Measurements from ENCODE around the gene AP2M1. TPM values are rescaled to one million over a fixed set of nuclear protein-coding genes. Genes with fewer than 3 reads are reported as not detected.

Gene AP2M1
- total and polyA plus RNA-seq, 2 of the 13 experiments (the other 11 are each of a cell fraction or from before 2014, with no cell fraction given) = 126 to 146 TPM

DNA sequence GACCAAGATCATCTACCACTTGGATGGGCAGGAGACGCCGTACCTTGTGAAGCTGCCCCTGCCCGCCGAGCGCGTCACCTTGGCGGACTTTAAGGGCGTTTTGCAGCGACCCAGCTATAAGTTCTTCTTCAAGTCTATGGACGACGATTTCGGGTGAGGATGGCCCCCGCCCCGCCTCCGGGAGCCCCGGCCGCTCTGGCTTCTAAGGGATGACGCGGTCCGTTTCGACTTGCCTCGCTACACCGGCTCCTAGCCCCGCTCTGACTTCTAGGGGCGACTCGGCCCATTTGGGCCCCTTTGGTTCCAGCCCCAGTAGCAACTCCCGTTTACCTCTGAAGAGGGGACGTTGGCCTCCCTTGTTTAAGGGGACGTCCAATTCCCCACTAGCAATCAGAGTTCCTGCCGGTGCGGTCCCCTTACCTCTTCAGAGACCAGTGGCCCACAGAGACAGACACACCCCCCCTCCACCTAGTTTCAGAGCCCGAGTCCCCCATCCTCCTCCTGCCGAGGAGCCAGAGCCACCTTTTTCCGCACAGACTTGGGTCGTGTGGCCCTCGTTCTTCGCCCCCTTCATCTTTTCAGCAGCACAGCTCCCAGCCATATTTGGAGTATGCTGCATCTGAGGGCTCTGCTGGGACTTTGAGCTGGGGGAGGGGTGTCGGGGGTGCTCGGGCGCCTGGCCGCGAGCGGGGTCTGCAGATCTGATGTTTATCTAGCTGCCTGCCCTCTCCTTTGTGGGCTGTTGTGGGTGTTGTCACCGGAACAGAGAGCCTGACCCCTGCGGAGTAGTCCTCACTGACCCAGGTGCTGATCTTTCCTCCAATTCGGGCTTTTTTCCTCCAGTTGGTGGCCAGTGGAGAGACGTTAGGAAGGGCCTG, 18.8 kb upstream of the AP2M1 start (continued):
- no peak for TF ChIP-seq XBP1 (CRISPR knock-in tag; IDR thresholded peaks at IDR 0.05)
- TF ChIP-seq TGIF2 (CRISPR knock-in tag; IDR thresholded peaks at IDR 0.05) = no peak
- TF ChIP-seq GATAD2A (CRISPR knock-in tag; IDR thresholded peaks at IDR 0.05) = 0 out of 2 replicates have a peak, but pooled peaks have one; percentile 28
- TF ChIP-seq ZSCAN21 (CRISPR knock-in tag; IDR thresholded peaks at IDR 0.05; ENCODE audit: borderline replicate concordance) = no peak
- no peak for TF ChIP-seq MNT (IDR thresholded peaks at IDR 0.05)
- no peak for TF ChIP-seq RCOR2 (CRISPR knock-in tag; IDR thresholded peaks at IDR 0.05)
- 0 out of 2 replicates have a peak, but pooled peaks have one; percentile 39 for TF ChIP-seq ZNF891 (CRISPR knock-in tag; IDR thresholded peaks at IDR 0.05)
- TF ChIP-seq, protein P1, sequence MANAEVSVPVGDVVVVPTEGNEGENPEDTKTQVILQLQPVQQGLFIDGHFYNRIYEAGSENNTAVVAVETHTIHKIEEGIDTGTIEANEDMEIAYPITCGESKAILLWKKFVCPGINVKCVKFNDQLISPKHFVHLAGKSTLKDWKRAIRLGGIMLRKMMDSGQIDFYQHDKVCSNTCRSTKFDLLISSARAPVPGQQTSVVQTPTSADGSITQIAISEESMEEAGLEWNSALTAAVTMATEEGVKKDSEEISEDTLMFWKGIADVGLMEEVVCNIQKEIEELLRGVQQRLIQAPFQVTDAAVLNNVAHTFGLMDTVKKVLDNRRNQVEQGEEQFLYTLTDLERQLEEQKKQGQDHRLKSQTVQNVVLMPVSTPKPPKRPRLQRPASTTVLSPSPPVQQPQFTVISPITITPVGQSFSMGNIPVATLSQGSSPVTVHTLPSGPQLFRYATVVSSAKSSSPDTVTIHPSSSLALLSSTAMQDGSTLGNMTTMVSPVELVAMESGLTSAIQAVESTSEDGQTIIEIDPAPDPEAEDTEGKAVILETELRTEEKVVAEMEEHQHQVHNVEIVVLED (CRISPR knock-in tag; IDR thresholded peaks at IDR 0.05; ENCODE audit: borderline replicate concordance) = no peak
- no peak for TF ChIP-seq ZNF770 (CRISPR knock-in tag; IDR thresholded peaks at IDR 0.05)
- TF ChIP-seq SALL2 (CRISPR knock-in tag; IDR thresholded peaks at IDR 0.05) = peak; percentile 46; the same call in 1 of the 2 replicates
- no peak for TF ChIP-seq MAFK (conservative IDR thresholded peaks at IDR 0.05 in 1 of 2, IDR thresholded peaks at IDR 0.05 in 1 of 2; ENCODE audit: low read length in 2 of 2)
- no peak for TF ChIP-seq ZNF468 (CRISPR knock-in tag; IDR thresholded peaks at IDR 0.05)
- peak; percentile 60 for TF ChIP-seq TAF15 (IDR thresholded peaks at IDR 0.05; ENCODE audit: low read depth, low read length, poor library complexity, severe bottlenecking)
- no peak for TF ChIP-seq RARG (CRISPR knock-in tag; IDR thresholded peaks at IDR 0.05; ENCODE audit: low read depth)
- TF ChIP-seq SOX13 (IDR thresholded peaks at IDR 0.05) = no peak
- TF ChIP-seq SOX13 (CRISPR knock-in tag; conservative IDR thresholded peaks at IDR 0.05 in 1 of 2, IDR thresholded peaks at IDR 0.05 in 1 of 2) = no peak
- no peak for TF ChIP-seq ZMYM2 (CRISPR knock-in tag; IDR thresholded peaks at IDR 0.05)
- no peak; the same call in 1 of the 2 replicates for TF ChIP-seq DMAP1 (CRISPR knock-in tag; IDR thresholded peaks at IDR 0.05)
- TF ChIP-seq NBN (conservative IDR thresholded peaks at IDR 0.05) = no peak
- no peak for TF ChIP-seq MIER3 (CRISPR knock-in tag; IDR thresholded peaks at IDR 0.05; ENCODE audit: borderline replicate concordance)
- peak; percentile 75; the same call in 1 of the 2 replicates for TF ChIP-seq ZNF224 (CRISPR knock-in tag; IDR thresholded peaks at IDR 0.05)
- TF ChIP-seq, protein P2, sequence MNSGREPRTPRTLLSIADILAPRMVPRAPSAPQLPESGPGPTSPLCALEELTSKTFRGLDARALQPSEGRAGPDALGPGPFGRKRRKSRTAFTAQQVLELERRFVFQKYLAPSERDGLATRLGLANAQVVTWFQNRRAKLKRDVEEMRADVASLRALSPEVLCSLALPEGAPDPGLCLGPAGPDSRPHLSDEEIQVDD (CRISPR knock-in tag; IDR thresholded peaks at IDR 0.05; ENCODE audit: borderline replicate concordance) = no peak
- no peak for TF ChIP-seq HHEX (CRISPR knock-in tag; IDR thresholded peaks at IDR 0.05)
- 0 out of 2 replicates have a peak, but pooled peaks have one; percentile 2 for TF ChIP-seq NCOA1 (CRISPR knock-in tag; IDR thresholded peaks at IDR 0.05)
- no peak for TF ChIP-seq ZNF234 (CRISPR knock-in tag; conservative IDR thresholded peaks at IDR 0.05)
- TF ChIP-seq POGZ (CRISPR knock-in tag; IDR thresholded peaks at IDR 0.05) = no peak
